GM21447 (cell line): ENCODE data around the gene ADAMTS7.
"Not testable (repeated sequence)": the region's sequence is repeated elsewhere in the genome, so short reads cannot be mapped to it uniquely, and the experiment has no call there.

Experiments
- ATAC-seq: cut with Tn5 transposase; IDR thresholded peaks from one replicate; pipeline ENCODE4 v1.9.1; 2021; ENCODE audit not compliant: unreplicated experiment

ADAMTS7 gene

DNA sequence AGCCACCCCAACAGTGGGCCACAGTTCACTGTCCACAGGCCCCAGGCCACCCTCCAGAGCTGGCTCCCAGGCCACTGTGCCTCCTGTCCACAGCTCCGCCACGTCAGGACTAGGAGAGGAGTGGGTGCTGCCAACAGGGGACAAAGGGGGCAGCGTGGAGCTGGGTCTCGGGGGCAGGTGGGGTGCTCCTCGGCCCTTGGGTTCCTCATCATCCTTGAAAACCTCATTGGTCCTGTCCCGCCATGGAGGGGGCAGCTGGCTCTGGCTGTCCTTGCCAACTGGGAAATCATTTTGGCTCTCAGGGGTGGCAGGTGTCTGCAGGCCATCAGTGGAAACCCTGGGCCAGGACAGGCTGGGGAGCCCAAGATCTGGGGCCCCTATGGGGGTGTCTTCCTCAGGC is 45.2 kb downstream of the ADAMTS7 start:
- ATAC-seq: no peak

GRCh38 chr15:78765154-78765860 is 46.0 kb downstream of the ADAMTS7 start:
- not testable (repeated sequence) for ATAC-seq

DNA sequence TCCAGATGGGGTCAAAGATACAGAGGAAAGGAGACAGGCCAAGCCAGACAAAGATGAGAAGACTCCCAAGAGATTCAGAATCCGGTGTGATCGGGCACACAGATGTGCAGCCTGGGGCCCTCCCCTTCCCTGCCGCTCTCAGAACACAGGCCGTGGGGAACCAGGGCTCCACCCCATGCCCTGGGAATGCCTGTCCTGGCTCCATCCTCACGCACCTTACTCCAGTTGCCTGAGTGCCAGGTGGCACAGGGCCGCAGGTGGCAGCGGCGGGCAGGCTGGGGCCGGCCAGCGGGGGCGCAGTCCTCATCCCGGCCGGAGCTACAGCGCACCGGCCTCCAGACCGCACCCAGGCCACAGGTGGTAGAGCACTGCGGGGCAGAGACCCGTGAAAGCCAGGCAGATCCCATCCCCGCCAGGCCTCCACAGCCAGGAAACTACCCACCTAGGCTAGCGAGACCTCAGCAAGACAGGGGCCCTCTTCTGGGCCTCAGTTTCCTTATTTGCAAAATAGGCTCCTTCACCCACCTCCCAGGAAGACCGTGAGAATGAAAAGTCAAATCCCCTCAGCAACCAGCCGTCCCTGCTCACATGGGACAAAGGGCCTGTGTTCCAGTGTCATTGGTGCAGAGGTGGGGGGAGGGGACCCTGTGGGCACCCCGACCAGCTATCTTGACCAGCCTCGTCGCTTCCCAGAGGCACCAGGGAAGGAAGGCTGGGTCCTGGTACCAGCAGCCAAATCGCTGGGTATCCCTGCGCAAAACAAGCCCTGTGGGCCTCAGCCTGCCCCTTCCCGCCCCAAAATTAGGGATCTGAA is 46.7 kb downstream of the ADAMTS7 start:
- not testable (repeated sequence) for ATAC-seq

GRCh38 chr15:78763796-78764241 is 47.4 kb downstream of the ADAMTS7 start:
- no peak for ATAC-seq

GRCh38 chr15:78762985-78763795 is 48.1 kb downstream of the ADAMTS7 start:
- no peak for ATAC-seq

DNA sequence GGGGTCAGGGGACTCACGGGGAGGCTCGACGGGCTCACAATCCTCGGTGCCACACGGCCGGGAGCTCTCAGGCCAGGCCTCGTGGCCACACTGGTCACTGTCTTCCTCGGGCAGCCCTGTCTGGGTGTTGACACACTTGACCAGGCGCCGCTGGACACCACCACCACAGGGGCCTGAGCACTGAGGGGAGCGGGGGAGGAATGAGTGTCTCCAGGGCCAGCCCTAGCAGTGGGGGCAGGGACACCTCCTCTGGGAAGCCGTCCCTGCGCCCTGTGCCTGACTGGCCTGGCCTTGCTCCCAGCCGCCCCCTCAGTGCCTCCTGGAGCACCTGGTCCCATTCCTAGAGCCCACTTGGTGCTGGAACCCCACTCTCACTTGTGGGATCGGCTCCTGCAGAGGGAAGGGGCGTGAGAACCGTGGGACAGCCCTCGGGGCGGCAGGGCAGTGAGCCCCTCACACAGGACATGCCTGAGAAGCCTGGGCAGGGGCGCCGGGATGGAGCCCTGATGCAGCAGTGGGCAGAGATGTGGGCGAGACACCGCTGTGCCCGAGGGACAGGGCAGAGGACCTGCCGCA is 48.8 kb downstream of the ADAMTS7 start:
- not testable (repeated sequence) for ATAC-seq

DNA sequence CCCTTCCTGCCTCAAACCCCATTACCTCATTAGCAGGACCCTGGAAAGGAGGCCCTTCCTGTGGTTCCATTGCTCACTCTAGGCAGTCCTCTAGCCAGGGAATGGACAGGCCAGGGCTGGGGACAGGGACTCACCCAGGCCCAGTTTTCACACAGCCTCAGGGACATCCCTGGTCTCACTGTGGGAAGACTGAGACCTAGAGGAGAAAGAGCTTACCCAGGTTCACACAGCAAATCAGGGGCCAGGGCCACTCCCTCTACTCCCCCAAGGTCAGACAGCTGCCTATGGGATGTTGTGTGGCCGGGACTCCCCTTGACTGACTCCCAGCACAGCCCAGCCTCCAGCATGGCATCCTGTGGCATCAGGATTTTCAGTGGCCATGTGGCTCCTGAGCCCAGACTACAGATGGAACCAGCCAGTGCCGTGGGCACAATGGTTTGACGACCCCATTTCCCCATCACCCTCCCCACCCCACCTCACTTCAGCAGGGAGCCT is 49.3 kb downstream of the ADAMTS7 start:
- no peak for ATAC-seq

DNA sequence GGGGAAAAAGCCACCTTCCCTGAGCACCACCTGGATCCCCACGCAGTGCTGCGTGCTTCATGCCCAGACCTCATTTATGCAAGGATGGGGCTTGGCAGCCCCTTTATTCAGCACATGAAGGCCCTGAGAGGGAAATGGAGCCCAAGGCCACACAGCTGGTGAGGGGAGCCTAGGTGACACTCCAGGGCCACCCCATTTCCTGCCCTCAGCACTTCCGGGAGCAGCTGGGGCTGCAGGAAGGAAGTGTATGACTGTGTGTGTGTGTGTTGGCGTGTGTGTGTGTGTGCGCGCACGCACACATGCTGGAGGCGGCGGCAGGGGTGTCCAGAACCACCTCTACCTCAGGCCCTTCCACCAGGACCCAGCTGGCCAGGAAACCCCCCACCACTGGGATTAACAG is 49.8 kb downstream of the ADAMTS7 start:
- ATAC-seq: peak; percentile 37

GRCh38 chr15:78761020-78761419 is 50.2 kb downstream of the ADAMTS7 start:
- no peak for ATAC-seq

- not testable (repeated sequence) for ATAC-seq
Measured at GRCh38 chr15:78760091-78760882, 51.0 kb downstream of the ADAMTS7 start.

- not testable (repeated sequence) for ATAC-seq
Measured at GRCh38 chr15:78759361-78759998, 51.8 kb downstream of the ADAMTS7 start.

DNA sequence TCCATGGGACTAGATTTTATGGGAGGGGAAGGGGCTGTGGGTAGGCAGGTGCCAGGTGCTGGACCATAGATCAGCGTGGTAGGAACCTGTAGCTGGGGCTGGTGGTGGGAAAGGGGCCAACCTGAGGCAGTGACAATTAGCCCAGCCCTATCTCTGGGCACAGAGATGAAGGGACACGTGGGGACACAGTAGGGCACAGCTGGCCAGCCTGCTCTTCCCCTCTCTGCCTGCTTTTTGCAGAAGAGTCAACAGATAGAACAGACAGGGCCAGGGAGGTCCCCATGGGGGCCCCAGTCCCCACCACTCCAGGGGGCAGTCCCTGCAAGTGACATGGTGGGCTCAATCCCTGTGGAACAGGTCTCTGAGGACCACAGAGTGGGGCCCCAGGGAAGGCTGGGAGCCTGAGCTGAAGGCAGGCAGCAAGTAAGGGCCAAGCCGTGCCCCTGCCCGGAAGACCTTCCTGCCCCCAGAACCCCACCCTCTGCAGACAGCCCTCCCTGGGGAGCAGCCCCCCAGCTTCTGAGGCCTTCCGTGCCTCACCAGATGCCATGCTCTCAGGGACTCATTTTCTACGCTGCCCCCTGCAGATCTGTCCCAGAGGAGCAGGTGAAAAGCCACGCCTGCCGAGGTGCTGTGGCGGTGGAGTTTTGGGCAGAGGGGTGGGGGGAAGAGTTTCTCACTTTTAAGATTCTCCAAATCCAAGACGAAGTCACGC is 52.6 kb downstream of the ADAMTS7 start:
- not testable (repeated sequence) for ATAC-seq

DNA sequence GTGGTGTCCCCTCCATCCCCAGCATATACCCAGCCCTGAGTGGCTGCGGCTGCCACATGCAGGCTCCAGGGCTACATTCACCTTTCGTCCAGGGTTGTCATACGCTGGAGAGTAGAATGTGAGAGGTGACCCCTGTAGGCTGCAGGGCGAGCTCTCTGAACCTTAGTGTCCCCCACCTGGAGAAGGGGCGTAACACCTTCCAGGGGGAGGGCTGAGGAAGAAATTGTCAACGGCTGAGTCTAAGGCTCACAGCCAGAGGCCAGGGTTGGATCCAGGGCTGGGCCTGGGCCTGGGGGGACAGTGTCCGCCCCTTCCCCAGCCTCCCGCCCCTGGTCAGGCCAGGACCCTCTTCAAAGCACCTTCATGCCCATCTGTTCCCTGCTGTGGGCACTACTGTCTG is 53.2 kb downstream of the ADAMTS7 start:
- not testable (repeated sequence) for ATAC-seq

DNA sequence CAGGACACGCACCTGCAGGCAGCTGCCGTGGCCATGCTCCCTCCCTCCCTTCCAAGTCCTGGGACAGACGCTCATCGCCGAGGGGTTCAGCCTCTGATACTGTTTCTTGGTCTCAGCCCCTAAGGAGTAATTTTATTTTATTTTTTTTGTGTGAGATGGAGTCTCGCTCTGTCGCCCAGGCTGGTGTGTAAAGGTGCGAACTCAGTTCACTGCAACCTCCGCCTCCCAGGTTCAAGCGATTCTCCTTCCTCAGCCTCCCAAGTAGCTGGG is 53.7 kb downstream of the ADAMTS7 start:
- no peak for ATAC-seq

GRCh38 chr15:78756781-78757635 is 54.3 kb downstream of the ADAMTS7 start:
- ATAC-seq: peak; percentile 50

- not testable (repeated sequence) for ATAC-seq
Measured at GRCh38 chr15:78755900-78756591, 55.2 kb downstream of the ADAMTS7 start.

- ATAC-seq: not testable (repeated sequence)
Measured at GRCh38 chr15:78754637-78755280, 56.5 kb downstream of the ADAMTS7 start.
